Right cardiac atrium (tissue), 5 donors: ENCODE data around the gene CA4. TPM values are rescaled to one million over a fixed set of nuclear protein-coding genes. Genes with fewer than 3 reads are reported as not detected.
A peak's percentile ranks its signal among the peaks of the same experiment; 100 is the strongest.
"Not testable (repeated sequence)": the region's sequence is repeated elsewhere in the genome, so short reads cannot be mapped to it uniquely, and the experiment has no call there.

Source experiments
- ATAC-seq, 2 donors: fragments of 200-7000 bp; cut with Tn5 transposase; one replicate each; pipeline versions ENCODE4 v1.8.0 to v1.9.1; 2020; ENCODE audit warnings: moderate library complexity in 2 of 2, mild to moderate bottlenecking in 1 of 2
- DNase-seq, 3 donors: peaks; one replicate each; pipeline ENCODE4 v3.0.0-alpha.2; 2020
- H3K27ac ChIP-seq: one replicate; pipeline ENCODE4 v1.5.1; 2013; ENCODE audit warnings: mild to moderate bottlenecking, low read length, control low read depth, moderate library complexity
- H3K27me3 ChIP-seq: one replicate; pipeline ENCODE4 v1.6.1; 2013; ENCODE audit not compliant: control insufficient read depth, insufficient read depth
- H3K4me1 ChIP-seq: one replicate; pipeline ENCODE4 v1.6.1; 2013; ENCODE audit warnings: low read length; ENCODE audit not compliant: control insufficient read depth, insufficient read depth
- H3K4me3 ChIP-seq: one replicate; pipeline ENCODE4 v1.5.1; 2013; ENCODE audit warnings: low read length, control low read depth
- H3K9me3 ChIP-seq: one replicate; pipeline ENCODE4 v1.6.1; 2013; ENCODE audit warnings: low read length; ENCODE audit not compliant: control insufficient read depth
- WGBS: extraction: QIAGEN DNeasy Blood & Tissue Kit; methylation state at CpG from one replicate; pipeline ENCODE4 v1.1.7; 2013; 5-methylcytosine and 5-hydroxymethylcytosine counted together
- intact Hi-C, 4 donors: fragments of 100-400 bp; cut with DNase I; formaldehyde crosslinking; loops; one replicate each; pipeline versions ENCODE4 v1.11.0 to v1.14.0; 2022 to 2023
- polyA plus RNA-seq: library from polyadenylated mRNA; stranded (reverse); fragments of 200-250 nt; gene quantifications from one replicate; pipeline ENCODE4 v1.2.3, GENCODE V29; 2013
- total RNA-seq, 4 donors: library from RNA; stranded (reverse); fragmentation: NEBNext Ultra II Directional; extraction: Animal tissue kit (Norgen Biotek cat#: 25700); gene quantifications; one replicate each; pipeline ENCODE4 v1.2.1, GENCODE V29; 2021
- donor health status: healthy with polysubstance abuse.
- donor health status: DM: no; HTN: yes; CAD: no.
- donor health status: DM: no; HTN: no; CAD: no.
- donor health status: DM: no; HTN: yes; CAD: no; lungs with severe emphysema.
- donor health status: DM: yes; HTN: yes; CAD: no.

CA4 gene
- total and polyA plus RNA-seq, 5 donors, result 2.3 to 17.6 (median 6.0) TPM

DNA sequence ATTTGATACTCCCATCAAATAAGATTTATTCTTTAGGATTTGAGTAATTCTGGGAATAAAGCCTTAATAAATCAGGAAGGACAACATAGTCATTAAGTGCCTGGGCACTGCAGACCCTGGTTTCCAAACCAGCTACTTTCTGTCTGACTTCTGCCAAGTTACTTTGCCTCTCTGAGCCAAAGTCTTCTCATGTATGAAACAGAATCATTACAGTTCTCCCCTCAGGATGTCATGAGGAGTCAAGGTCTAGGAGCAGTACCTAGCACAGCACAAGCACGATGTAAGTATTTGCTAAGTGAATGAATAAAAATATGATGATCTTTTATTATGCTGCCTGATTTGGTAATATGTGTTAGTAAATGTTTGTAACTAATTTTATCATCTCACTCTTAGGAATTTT is 40.6 kb upstream of the CA4 start:
- Histone ChIP-seq H3K27ac (no peak overlapping the region), H3K27me3 (no peaks in the 10 kb centered on the region), H3K9me3 (no peaks in the 10 kb centered on the region), H3K4me3 (no peak overlapping the region), H3K4me1 (peaks cover 2% of the 10 kb centered on the region)
- ATAC-seq (no peak), DNase-seq (no peak)
- WGBS, result 83% methylated on average over 1 of the region's 1 CpG
- intact Hi-C loops, result loop anchor here in 1 of 4 donors (10.0 kb wide), 1 partner anchor 326 kb away; no protein-coding TSS in a partner anchor

DNA sequence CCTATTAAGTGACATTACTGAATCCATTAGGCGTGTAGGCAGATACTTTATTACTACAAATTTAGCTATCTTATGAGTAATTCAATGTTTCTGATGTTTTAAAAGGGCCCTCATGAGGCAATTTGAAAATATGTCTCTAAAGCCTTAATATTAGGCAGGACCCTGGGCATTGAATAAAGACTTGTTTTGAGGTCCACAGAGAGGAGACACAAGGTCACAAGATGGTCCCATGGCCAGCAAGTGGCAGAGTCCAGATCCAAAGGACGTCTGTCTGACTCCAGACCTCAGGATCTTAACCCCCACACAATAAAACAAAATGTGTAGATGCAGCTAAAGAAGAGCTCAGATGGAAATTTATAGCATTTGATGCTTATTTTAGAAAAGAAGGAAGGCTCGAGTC is 39.2 kb upstream of the CA4 start:
- H3K4me3 ChIP-seq, result no peak overlapping the region
- DNase-seq (no peak), ATAC-seq (no peak)
- no peak overlapping the region for H3K27ac ChIP-seq
- peaks cover 2% of the 10 kb centered on the region for H3K4me1 ChIP-seq
- intact Hi-C loops, result no loop called here
- H3K9me3 ChIP-seq, result no peaks in the 10 kb centered on the region
- H3K27me3 ChIP-seq, result no peaks in the 10 kb centered on the region
- WGBS, result 68% methylated on average over 3 of the region's 3 CpGs

DNA sequence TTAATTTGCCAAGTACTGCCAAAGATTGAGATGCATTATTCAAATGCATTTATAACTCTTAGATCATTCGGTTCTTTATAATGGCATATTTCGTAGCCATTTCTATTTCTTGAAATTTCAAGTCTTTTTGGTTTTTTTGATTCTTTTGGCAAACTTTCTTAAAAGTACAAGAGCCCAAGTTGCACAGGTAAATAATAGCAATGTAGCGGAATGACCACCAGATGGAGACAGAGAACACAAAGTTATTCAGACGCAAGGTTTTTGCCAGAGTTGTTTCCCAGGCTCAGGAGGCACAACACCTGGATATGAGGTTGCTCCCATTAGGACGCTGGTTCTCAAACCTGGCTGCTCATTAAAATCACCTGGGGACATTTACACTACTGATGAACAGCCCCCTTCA is 38.1 kb upstream of the CA4 start:
- H3K4me3 ChIP-seq, DNase-seq, H3K4me1 ChIP-seq, H3K27ac ChIP-seq, H3K27me3 ChIP-seq, H3K9me3 ChIP-seq, intact Hi-C loops: not testable (repeated sequence)
- 0% methylated on average over 2 of the region's 5 CpGs for WGBS
- ATAC-seq, result peak in 1 of 2 donors; percentile 59

DNA sequence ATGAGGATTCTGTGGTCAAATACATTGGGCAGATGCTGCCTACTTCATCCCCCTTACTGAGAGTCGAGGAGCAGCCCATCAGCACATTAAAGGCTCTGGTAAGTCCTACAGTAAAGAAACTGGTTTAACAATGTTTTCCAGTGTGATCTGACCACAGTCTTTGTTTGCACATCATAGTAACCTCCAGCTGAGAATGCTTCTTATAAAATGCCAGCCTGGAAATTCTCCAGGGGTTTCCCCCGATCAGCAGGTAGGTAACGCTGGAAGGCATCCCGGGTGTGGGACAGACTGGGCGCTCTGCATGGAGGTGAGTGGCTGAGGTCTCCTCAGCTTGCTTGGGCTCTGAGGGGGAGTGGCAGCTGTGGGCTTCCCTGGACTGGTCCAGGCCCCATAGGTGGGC is 34.4 kb upstream of the CA4 start:
- ATAC-seq, H3K27ac ChIP-seq, H3K9me3 ChIP-seq, H3K4me1 ChIP-seq, DNase-seq, intact Hi-C loops, H3K27me3 ChIP-seq, H3K4me3 ChIP-seq: not testable (repeated sequence)
- WGBS, result no CpG with 5 or more reads among the region's 5 CpGs

DNA sequence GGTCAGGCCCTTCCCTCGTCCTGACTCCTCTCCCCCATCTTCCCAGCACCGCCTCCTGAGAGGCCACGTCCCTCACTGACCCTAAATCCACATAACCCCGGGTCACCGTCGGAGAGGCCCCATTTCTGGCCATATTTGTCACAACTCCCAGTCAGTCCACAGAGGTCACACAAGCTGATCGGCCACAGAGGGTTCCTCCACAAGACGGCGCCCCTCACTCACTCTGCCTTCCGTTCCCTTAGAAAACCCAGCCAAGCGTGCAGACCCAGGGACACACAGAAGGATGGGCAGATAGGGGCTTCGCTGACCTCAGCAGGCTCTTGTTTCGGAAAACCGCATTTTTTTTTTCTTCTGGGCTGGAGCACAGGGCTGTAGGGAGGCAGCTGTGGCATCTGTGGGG is 33.6 kb upstream of the CA4 start:
- no CpG with 5 or more reads among the region's 14 CpGs for WGBS
- ATAC-seq, H3K4me1 ChIP-seq, H3K27ac ChIP-seq, H3K9me3 ChIP-seq, intact Hi-C loops, H3K27me3 ChIP-seq, H3K4me3 ChIP-seq, DNase-seq: not testable (repeated sequence)

DNA sequence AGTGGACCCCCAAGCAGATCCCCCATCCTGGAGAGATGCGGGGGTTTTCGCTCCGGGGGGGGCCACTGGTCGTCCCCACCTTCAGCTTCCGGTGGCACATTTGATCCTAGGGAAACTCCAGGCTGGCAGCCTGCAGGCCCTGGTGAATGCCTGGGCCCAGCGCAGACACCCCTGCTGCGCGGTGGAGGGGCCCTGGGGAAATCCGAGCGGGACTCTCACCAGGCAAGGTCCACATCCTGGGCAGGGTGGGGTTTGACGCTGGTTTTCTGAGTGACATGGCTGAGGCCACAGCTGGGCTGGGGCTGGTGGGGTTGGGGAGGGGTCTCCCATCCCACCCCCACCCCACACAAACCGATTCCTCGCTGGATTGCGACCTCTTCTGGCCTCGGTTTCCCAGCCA is 30.6 kb upstream of the CA4 start:
- ATAC-seq, result peak; percentile 5 to 27
- H3K27me3 ChIP-seq, H3K27ac ChIP-seq, intact Hi-C loops, H3K9me3 ChIP-seq, H3K4me1 ChIP-seq, DNase-seq, H3K4me3 ChIP-seq: not testable (repeated sequence)
- WGBS, result no CpG with 5 or more reads among the region's 15 CpGs

DNA sequence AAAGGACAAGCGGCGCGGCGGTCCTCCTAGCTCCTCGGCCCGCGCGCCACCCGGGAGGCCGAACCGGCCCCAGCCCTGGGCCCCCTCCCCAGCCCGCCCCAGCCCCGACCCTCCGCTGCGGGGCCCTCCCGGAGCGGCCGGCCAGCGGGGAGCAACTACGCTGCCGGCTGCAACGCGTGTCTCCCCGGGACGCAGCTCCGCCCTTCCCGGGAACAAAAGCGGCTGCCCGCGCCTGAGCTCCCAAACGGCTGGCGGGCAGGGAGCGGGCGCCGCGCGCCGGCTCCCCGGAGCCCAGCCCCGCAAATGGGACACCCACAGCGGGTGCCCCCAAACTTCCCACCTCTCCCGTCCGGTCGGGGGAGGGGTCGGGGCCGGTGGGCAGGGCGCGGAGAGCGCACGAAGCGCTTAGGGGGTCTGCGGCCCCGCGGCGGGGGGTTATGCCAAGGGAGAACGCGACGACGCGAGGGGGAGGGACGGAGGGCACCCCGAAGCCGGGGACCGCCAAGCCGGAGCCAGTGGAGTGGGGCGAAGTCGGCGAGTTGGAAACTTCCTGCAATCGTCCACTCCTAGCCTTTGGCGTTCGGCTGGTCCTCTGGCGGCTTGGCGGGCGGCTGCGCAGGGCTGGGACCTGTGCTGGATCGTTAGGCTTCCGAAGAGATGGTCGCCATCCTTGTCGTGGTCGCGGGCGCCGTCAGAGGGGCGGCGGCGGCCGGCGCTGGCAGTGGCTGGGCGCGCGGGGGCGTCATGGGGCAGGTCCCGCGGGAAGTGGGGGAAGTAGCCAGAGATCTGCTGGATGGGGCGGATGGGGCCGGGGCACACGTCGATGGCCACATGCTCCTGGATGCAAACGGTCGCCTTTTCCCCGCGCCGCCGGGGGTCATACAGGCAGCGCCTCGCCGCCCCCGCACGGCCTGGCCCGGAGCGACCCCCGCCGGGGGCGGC is 29.7 kb upstream of the CA4 start:
- peak; percentile 56 to 60 for ATAC-seq
- H3K4me3 ChIP-seq, H3K27ac ChIP-seq, H3K4me1 ChIP-seq, H3K27me3 ChIP-seq, DNase-seq, intact Hi-C loops, H3K9me3 ChIP-seq: not testable (repeated sequence)
- no CpG with 5 or more reads among the region's 114 CpGs for WGBS

DNA sequence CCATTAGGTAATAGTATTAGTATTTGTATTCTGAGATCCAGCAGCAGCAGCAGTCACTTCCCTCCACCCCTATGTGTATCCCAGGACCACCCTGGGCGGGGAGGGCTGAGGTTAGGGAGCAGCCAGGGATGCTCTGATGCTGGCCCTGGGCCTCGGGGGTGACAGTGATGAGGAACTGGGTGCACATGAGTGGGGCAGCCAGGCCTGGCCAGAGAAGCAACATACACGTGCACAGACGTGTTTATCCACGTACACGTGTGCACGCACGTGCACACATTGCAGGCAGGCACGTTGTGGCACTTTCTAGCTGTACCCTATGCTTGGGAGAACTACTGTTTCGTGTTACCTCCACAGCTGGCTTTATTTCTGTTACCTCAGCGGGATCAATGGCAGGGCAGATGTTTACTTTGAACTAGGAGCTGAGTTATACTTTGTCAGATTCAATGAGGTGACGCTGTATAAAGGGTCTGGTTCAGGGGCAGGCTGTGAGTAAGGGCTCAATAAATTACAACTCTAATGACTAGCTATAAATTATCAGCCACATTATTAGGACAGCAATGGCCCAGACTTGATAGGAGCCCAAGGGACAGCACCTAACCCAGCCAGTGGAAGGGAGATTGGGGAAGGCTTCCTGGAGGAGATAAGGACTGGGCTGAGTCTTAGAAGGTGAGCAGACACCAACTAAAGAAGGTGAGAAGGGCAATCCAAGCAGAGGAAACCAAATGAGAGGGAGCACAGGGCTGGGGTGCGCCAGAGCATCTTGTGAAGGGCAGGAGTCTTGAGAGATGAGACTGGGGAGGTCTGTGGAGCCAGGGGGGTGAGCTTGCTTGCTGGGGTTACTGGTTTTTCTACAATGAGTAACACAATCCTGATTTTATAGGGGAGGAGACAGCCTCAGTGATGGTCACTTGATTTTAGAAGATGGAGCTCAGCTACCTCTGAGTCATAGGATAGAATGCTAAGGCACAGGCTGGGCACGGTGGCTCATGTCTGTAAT is 22.4 kb upstream of the CA4 start:
- intact Hi-C loops, result no loop called here
- Histone ChIP-seq H3K4me3 (no peak overlapping the region), H3K4me1 (no peaks in the 10 kb centered on the region), H3K9me3 (no peaks in the 10 kb centered on the region), H3K27me3 (no peaks in the 10 kb centered on the region), H3K27ac (no peak overlapping the region)
- DNase-seq (no peak), ATAC-seq (no peak)
- 81% methylated on average over 14 of the region's 14 CpGs for WGBS

DNA sequence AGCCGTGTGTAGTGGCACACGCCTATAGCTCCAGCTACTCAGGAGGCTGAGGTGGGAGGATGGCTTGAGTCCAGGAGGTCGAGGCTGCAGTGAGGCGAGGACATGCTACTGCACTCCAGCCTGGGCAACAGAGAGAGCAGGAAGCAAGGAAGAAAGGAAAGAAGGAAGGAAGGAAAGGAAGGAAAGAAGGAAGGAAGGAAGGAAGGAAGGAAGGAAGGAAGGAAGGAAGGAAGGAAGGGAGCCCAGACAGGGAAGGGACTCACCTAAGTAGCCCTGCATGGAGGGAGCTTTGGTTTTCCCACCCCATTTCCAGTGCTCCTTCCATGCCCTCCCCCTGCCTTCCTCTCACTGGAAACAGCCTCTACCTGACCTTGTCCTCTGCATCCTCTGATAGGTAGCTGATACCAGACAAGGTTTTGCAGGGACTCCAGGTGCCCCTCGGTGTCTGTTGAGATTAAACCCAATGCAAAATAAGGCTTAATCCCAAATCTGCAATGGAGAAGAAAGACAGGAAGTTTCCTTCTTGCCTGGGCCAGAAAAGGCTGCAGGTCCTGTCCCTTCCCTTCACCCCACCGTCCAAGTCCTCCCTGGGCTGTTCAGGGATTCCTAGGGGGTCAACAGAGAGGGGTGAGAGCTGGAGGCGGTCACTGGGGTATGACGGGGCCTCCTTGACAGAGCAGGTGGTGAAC is 21.5 kb upstream of the CA4 start:
- WGBS, result 67% methylated on average over 8 of the region's 8 CpGs
- DNase-seq (no peak), ATAC-seq (no peak)
- Histone ChIP-seq H3K27ac (no peak overlapping the region), H3K9me3 (no peaks in the 10 kb centered on the region), H3K4me3 (no peak overlapping the region), H3K27me3 (no peaks in the 10 kb centered on the region), H3K4me1 (no peaks in the 10 kb centered on the region)
- intact Hi-C loops, result no loop called here

DNA sequence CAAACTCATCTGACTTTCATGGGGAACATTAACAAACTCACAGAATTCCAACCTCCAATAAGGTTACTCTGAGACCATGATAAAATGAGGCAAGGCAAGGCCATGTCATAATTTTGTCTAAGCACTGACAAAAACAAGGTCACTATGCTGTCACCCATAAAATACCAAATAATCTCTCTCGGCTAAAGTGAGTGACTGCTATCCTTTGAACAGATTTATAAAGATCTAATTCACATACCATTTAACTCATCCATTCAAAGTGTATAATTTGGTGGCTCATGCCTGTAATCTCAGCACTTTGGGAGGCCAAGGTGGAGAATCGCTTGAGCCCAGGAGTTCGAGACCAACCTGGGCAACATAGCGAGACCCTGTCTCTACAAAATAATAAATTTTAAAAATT is 20.6 kb upstream of the CA4 start:
- no peak for ATAC-seq

More for the DNA sequence above, 20.6 kb upstream of the CA4 start:
- H3K9me3 ChIP-seq, result no peaks in the 10 kb centered on the region
- WGBS, result 92% methylated on average over 4 of the region's 4 CpGs
- no peaks in the 10 kb centered on the region for H3K27me3 ChIP-seq
- H3K4me3 ChIP-seq, result no peak overlapping the region
- no peaks in the 10 kb centered on the region for H3K4me1 ChIP-seq
- DNase-seq, result no peak
- no peak overlapping the region for H3K27ac ChIP-seq
- intact Hi-C loops, result no loop called here
